Breast epithelium (tissue), 3 donors: ENCODE results near the gene CLC.

ENCODE experiments used
- POLR2A ChIP-seq: fragments of 450-650 bp; IDR thresholded peaks from one replicate; pipeline ENCODE4 v1.6.1; 2016; ENCODE audit warnings: antibody characterized with exemption, mild to moderate bottlenecking, moderate library complexity
- POLR2AphosphoS5 ChIP-seq, 3 donors: sonication (generic); formaldehyde crosslinking; IDR thresholded peaks; one replicate each; pipeline ENCODE4 v1.6.1; 2017; ENCODE audit warnings: antibody characterized with exemption in 3 of 3
- TF ChIP-seq, protein P1 (sequence below), 3 donors: fragments of 450-650 bp; IDR thresholded peaks; one replicate each; pipeline ENCODE4 v1.5.1; 2016 to 2017; ENCODE audit warnings: antibody characterized with exemption in 3 of 3, mild to moderate bottlenecking in 3 of 3, moderate library complexity in 3 of 3

GRCh38 chr19:39768334-39768733, 30.5 kb upstream of the CLC start:
- TF ChIP-seq, protein P1, sequence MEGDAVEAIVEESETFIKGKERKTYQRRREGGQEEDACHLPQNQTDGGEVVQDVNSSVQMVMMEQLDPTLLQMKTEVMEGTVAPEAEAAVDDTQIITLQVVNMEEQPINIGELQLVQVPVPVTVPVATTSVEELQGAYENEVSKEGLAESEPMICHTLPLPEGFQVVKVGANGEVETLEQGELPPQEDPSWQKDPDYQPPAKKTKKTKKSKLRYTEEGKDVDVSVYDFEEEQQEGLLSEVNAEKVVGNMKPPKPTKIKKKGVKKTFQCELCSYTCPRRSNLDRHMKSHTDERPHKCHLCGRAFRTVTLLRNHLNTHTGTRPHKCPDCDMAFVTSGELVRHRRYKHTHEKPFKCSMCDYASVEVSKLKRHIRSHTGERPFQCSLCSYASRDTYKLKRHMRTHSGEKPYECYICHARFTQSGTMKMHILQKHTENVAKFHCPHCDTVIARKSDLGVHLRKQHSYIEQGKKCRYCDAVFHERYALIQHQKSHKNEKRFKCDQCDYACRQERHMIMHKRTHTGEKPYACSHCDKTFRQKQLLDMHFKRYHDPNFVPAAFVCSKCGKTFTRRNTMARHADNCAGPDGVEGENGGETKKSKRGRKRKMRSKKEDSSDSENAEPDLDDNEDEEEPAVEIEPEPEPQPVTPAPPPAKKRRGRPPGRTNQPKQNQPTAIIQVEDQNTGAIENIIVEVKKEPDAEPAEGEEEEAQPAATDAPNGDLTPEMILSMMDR (IDR thresholded peaks at IDR 0.05), result no peak
- TF ChIP-seq POLR2A (no peak), POLR2AphosphoS5 (IDR thresholded peaks at IDR 0.05) (no peak)
